DOHH2 (cell line): ENCODE measurements around the gene ATXN8OS.

Experiments
- H3F3A ChIP-seq: fragments of 200-600 bp; sonication (generic), shearing (Covaris generic); 2 replicates; pipeline ENCODE4 v1.6.0; 2016; ENCODE audit warnings: antibody characterized with exemption, mild to moderate bottlenecking; ENCODE audit not compliant: control insufficient read depth, insufficient read depth
- H3K27ac ChIP-seq: fragments of 200-600 bp; sonication (generic); 2 replicates; pipeline ENCODE4 v1.5.1; 2014; ENCODE audit warnings: low read depth, mild to moderate bottlenecking, low read length, moderate library complexity
- H3K27me3 ChIP-seq: fragments of 200-600 bp; sonication (generic); 2 replicates; pipeline ENCODE4 v1.6.1; 2014; ENCODE audit warnings: mild to moderate bottlenecking, low read length, mixed read lengths; ENCODE audit not compliant: control insufficient read depth
- H3K36me3 ChIP-seq: fragments of 200-600 bp; sonication (generic); 2 replicates; pipeline ENCODE4 v1.6.1; 2014; ENCODE audit warnings: mild to moderate bottlenecking, low read length, moderate library complexity, mixed read lengths; ENCODE audit not compliant: control insufficient read depth
- H3K4me1 ChIP-seq: fragments of 200-600 bp; sonication (generic); 2 replicates; pipeline ENCODE4 v1.6.1; 2014; ENCODE audit warnings: mild to moderate bottlenecking, low read length, mixed read lengths; ENCODE audit not compliant: control insufficient read depth
- H3K4me2 ChIP-seq: fragments of 200-600 bp; sonication (generic); 2 replicates; pipeline ENCODE4 v1.6.0; 2014; ENCODE audit warnings: mild to moderate bottlenecking, low read length, moderate library complexity
- H3K4me3 ChIP-seq: fragments of 200-600 bp; sonication (generic); 2 replicates; pipeline ENCODE4 v1.5.1; 2014; ENCODE audit warnings: mild to moderate bottlenecking, low read length, mixed read lengths
- H3K79me2 ChIP-seq: fragments of 200-600 bp; sonication (generic); 2 replicates; pipeline ENCODE4 v1.6.1; 2014; ENCODE audit warnings: mild to moderate bottlenecking, low read length, mixed read lengths; ENCODE audit not compliant: control insufficient read depth
- H3K9me2 ChIP-seq: fragments of 200-600 bp; sonication (generic); replicated peaks from 2 replicates; pipeline ENCODE4 v1.6.1; 2014; ENCODE audit warnings: mild to moderate bottlenecking, low read length, mixed read lengths; ENCODE audit not compliant: control insufficient read depth
- H3K9me3 ChIP-seq: fragments of 200-600 bp; sonication (generic); 2 replicates; pipeline ENCODE4 v1.6.1; 2014; ENCODE audit warnings: antibody characterized with exemption, low read length, mixed read lengths; ENCODE audit not compliant: control insufficient read depth, insufficient read depth
- H4K20me1 ChIP-seq: fragments of 200-600 bp; sonication (generic); 2 replicates; pipeline ENCODE4 v1.6.0; 2014; ENCODE audit warnings: low read depth, mild to moderate bottlenecking, antibody characterized with exemption, low read length, moderate library complexity; ENCODE audit not compliant: control insufficient read depth, insufficient read depth
- CTCF ChIP-seq: fragments of 200-600 bp; sonication (generic); IDR thresholded peaks from one replicate; pipeline ENCODE4 v1.5.1; 2014; ENCODE audit warnings: antibody characterized with exemption, mild to moderate bottlenecking, low read depth, low read length; ENCODE audit not compliant: poor library complexity, severe bottlenecking
- EZH2phosphoT487 ChIP-seq: fragments of 200-600 bp; sonication (generic); IDR thresholded peaks from 2 replicates; pipeline ENCODE4 v1.6.1; 2017; ENCODE audit warnings: borderline replicate concordance, mild to moderate bottlenecking, antibody characterized with exemption, low read length, moderate library complexity, mixed read lengths

The ATXN8OS gene

GRCh38 chr13:70162141-70162540 is 54.5 kb downstream of the ATXN8OS start:
- no peaks in the 10 kb centered on the region for H3K4me1 ChIP-seq

GRCh38 chr13:70170689-70171088 is 63.1 kb downstream of the ATXN8OS start:
- H4K20me1 ChIP-seq = no peaks in the 10 kb centered on the region
- H3K4me1 ChIP-seq = no peaks in the 10 kb centered on the region
- no peaks in the 10 kb centered on the region for H3K27me3 ChIP-seq
- no peaks in the 10 kb centered on the region for H3K9me3 ChIP-seq
- no peak overlapping the region for H3K4me2 ChIP-seq
- no peaks in the 10 kb centered on the region for H3K79me2 ChIP-seq
- H3K4me3 ChIP-seq = no peak overlapping the region
- H3F3A ChIP-seq = no peaks in the 10 kb centered on the region
- TF ChIP-seq EZH2phosphoT487 (no peak), CTCF (no peak)
- no peaks in the 10 kb centered on the region for H3K36me3 ChIP-seq
- H3K27ac ChIP-seq = no peak overlapping the region
- no peaks in the 10 kb centered on the region for H3K9me2 ChIP-seq

More at GRCh38 chr13:70162141-70162540, 54.5 kb downstream of the ATXN8OS start:
- H4K20me1 ChIP-seq = no peaks in the 10 kb centered on the region
- TF ChIP-seq CTCF = no peak
- TF ChIP-seq EZH2phosphoT487 = no peak
- H3K27me3 ChIP-seq = no peaks in the 10 kb centered on the region
- no peaks in the 10 kb centered on the region for H3F3A ChIP-seq
- no peaks in the 10 kb centered on the region for H3K79me2 ChIP-seq
- H3K4me2 ChIP-seq = no peak overlapping the region
- no peak overlapping the region for H3K27ac ChIP-seq
- H3K9me3 ChIP-seq = no peaks in the 10 kb centered on the region
- no peak overlapping the region for H3K4me3 ChIP-seq
- no peaks in the 10 kb centered on the region for H3K36me3 ChIP-seq
- no peaks in the 10 kb centered on the region for H3K9me2 ChIP-seq

GRCh38 chr13:70171151-70171550 is 63.5 kb downstream of the ATXN8OS start:
- no peak overlapping the region for H3K27ac ChIP-seq
- no peaks in the 10 kb centered on the region for H3K36me3 ChIP-seq
- no peaks in the 10 kb centered on the region for H3F3A ChIP-seq
- TF ChIP-seq CTCF (no peak), EZH2phosphoT487 (no peak)
- H3K27me3 ChIP-seq = no peaks in the 10 kb centered on the region
- no peak overlapping the region for H3K4me2 ChIP-seq
- H3K79me2 ChIP-seq = no peaks in the 10 kb centered on the region
- no peaks in the 10 kb centered on the region for H3K9me2 ChIP-seq
- H3K4me1 ChIP-seq = no peaks in the 10 kb centered on the region
- no peaks in the 10 kb centered on the region for H4K20me1 ChIP-seq
- H3K9me3 ChIP-seq = no peaks in the 10 kb centered on the region
- H3K4me3 ChIP-seq = no peak overlapping the region
